PC-9 (cell line): ENCODE results near the gene TNFAIP3. TPM values are rescaled to one million over a fixed set of nuclear protein-coding genes. Genes with fewer than 3 reads are reported as not detected.

Experiments
- BruUV-seq: library from RNA; stranded (reverse); fragments of 400-500 nt; replicated peaks from 2 replicates; lab custom pipeline; 2021; lab: Mats Ljungman, UMichigan
- CTCF ChIA-PET: fragments of 300-600 bp; sonication (Branson Sonifier 250); formaldehyde crosslinking; loops from one replicate; lab custom pipeline; 2022; ENCODE audit warnings: antibody characterized with exemption; lab: Charles Lee
- POLR2A ChIA-PET: fragments of 300-600 bp; sonication (Branson Sonifier 250); formaldehyde crosslinking; loops from one replicate; lab custom pipeline; 2022; ENCODE audit warnings: antibody characterized with exemption; ENCODE audit not compliant: unreplicated experiment; lab: Charles Lee
- DNase-seq, 2 experiments: peaks; one replicate each; pipeline versions ENCODE4 v3.0.0 to v3.0.0-alpha.2; 2015 to 2022; ENCODE audit warnings: mixed read lengths in 1 of 2
- H2AFZ ChIP-seq: fragments of 200-600 bp; sonication (generic); 2 replicates; pipeline ENCODE4 v1.8.1; 2017; ENCODE audit warnings: antibody characterized with exemption
- H3F3A ChIP-seq: fragments of 200-600 bp; sonication (generic); 2 replicates; pipeline ENCODE4 v1.8.1; 2017; ENCODE audit warnings: antibody characterized with exemption, mild to moderate bottlenecking, low read depth; ENCODE audit not compliant: insufficient read depth
- H3K27ac ChIP-seq: fragments of 200-600 bp; sonication (generic); 2 replicates; pipeline ENCODE4 v1.6.1; 2016; ENCODE audit warnings: mixed run types
- H3K27me3 ChIP-seq: fragments of 200-600 bp; sonication (generic); 2 replicates; pipeline ENCODE4 v1.6.1; 2016; ENCODE audit warnings: low read depth, mixed run types; ENCODE audit not compliant: insufficient read depth
- H3K36me3 ChIP-seq: fragments of 200-600 bp; sonication (generic); 2 replicates; pipeline ENCODE4 v1.6.1; 2016; ENCODE audit warnings: low read depth, mixed run types
- H3K4me1 ChIP-seq: fragments of 200-600 bp; sonication (generic); replicated peaks from 2 replicates; pipeline ENCODE4 v1.6.1; 2016; ENCODE audit warnings: mixed run types; ENCODE audit not compliant: insufficient read depth
- H3K4me2 ChIP-seq: fragments of 200-600 bp; sonication (generic); 2 replicates; pipeline ENCODE4 v1.6.1; 2017; ENCODE audit warnings: mixed run types
- H3K4me3 ChIP-seq: fragments of 200-600 bp; sonication (generic); 2 replicates; pipeline ENCODE4 v1.6.1; 2016; ENCODE audit warnings: mixed run types
- H3K79me2 ChIP-seq: fragments of 200-600 bp; sonication (generic); 2 replicates; pipeline ENCODE4 v1.6.1; 2017; ENCODE audit warnings: low read depth, mixed run types
- H3K9me2 ChIP-seq: fragments of 200-600 bp; sonication (generic); 2 replicates; pipeline ENCODE4 v1.8.1; 2017; ENCODE audit warnings: mild to moderate bottlenecking; ENCODE audit not compliant: insufficient read depth
- H3K9me3 ChIP-seq: fragments of 200-600 bp; sonication (generic); 2 replicates; pipeline ENCODE4 v1.8.1; 2016; ENCODE audit warnings: low read depth; ENCODE audit not compliant: insufficient read depth
- H4K20me1 ChIP-seq: fragments of 200-600 bp; sonication (generic); 2 replicates; pipeline ENCODE4 v1.8.1; 2017; ENCODE audit not compliant: insufficient read depth
- EZH2 ChIP-seq: fragments of 200-600 bp; sonication (generic); IDR thresholded peaks from 2 replicates; pipeline ENCODE4 v1.8.0; 2017; ENCODE audit warnings: antibody characterized with exemption, low read depth
- intact Hi-C: fragments of 100-400 bp; cut with micrococcal nuclease; formaldehyde crosslinking; loops from one replicate; pipeline ENCODE4 v1.10.0; 2022; ENCODE audit not compliant: unreplicated experiment
- total RNA-seq: library from RNA; stranded (reverse); gene quantifications from 2 replicates; pipeline ENCODE4 v1.2.3, GENCODE V29; 2021
- TF ChIP-seq, protein P1 (sequence below): fragments of 200-600 bp; sonication (generic); conservative IDR thresholded peaks from 2 replicates; pipeline ENCODE4 v1.6.1; 2017; ENCODE audit warnings: mixed run types, antibody characterized with exemption, mild to moderate bottlenecking, moderate library complexity

The TNFAIP3 gene
- total RNA-seq, 1 experiment from 2014 or later = 7.8 TPM

- no peak for DNase-seq
- no peaks in the 10 kb centered on the region for H3K27me3 ChIP-seq
- H3K4me1 ChIP-seq = peaks cover 2% of the 10 kb centered on the region
- H3K9me2 ChIP-seq = no peaks in the 10 kb centered on the region
- no peak overlapping the region for H3K4me3 ChIP-seq
- peaks cover 34% of the 10 kb centered on the region for H3K36me3 ChIP-seq
- CTCF ChIA-PET = no interaction called here
- H3K4me2 ChIP-seq = no peak overlapping the region
- intact Hi-C loops = no loop called here
- no peaks in the 10 kb centered on the region for H4K20me1 ChIP-seq
- no peak overlapping the region for H3K27ac ChIP-seq
- H3K79me2 ChIP-seq = no peaks in the 10 kb centered on the region; the same call in 1 of the 2 replicates
- POLR2A ChIA-PET = no interaction called here
- H2AFZ ChIP-seq = no peak overlapping the region
- no TSS peak for BruUV-seq
- TF ChIP-seq, protein P1, sequence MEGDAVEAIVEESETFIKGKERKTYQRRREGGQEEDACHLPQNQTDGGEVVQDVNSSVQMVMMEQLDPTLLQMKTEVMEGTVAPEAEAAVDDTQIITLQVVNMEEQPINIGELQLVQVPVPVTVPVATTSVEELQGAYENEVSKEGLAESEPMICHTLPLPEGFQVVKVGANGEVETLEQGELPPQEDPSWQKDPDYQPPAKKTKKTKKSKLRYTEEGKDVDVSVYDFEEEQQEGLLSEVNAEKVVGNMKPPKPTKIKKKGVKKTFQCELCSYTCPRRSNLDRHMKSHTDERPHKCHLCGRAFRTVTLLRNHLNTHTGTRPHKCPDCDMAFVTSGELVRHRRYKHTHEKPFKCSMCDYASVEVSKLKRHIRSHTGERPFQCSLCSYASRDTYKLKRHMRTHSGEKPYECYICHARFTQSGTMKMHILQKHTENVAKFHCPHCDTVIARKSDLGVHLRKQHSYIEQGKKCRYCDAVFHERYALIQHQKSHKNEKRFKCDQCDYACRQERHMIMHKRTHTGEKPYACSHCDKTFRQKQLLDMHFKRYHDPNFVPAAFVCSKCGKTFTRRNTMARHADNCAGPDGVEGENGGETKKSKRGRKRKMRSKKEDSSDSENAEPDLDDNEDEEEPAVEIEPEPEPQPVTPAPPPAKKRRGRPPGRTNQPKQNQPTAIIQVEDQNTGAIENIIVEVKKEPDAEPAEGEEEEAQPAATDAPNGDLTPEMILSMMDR = no peak
- TF ChIP-seq EZH2 = no peak
- no peaks in the 10 kb centered on the region for H3K9me3 ChIP-seq
- peaks cover 34% of the 10 kb centered on the region for H3F3A ChIP-seq
These were observed 12.2 kb downstream of the TNFAIP3 start for GRCh38 chr6:137879299-137879698.

GRCh38 chr6:137879885-137880745 is 13.1 kb downstream of the TNFAIP3 start:
- Histone ChIP-seq H3K4me2 (no peak overlapping the region), H3K9me3 (no peaks in the 10 kb centered on the region), H2AFZ (no peak overlapping the region), H3K36me3 (peaks cover 32% of the 10 kb centered on the region), H3K9me2 (no peaks in the 10 kb centered on the region), H3K4me1 (no peaks in the 10 kb centered on the region), H3F3A (peaks cover 35% of the 10 kb centered on the region), H3K4me3 (no peak overlapping the region), H3K79me2 (no peaks in the 10 kb centered on the region), H3K27me3 (no peaks in the 10 kb centered on the region), H4K20me1 (no peaks in the 10 kb centered on the region), H3K27ac (no peak overlapping the region)
- no peak for DNase-seq
- CTCF ChIA-PET = no interaction called here
- TF ChIP-seq EZH2 = no peak
- TF ChIP-seq, protein P1 = no peak
- POLR2A ChIA-PET = no interaction called here
- no TSS peak for BruUV-seq
- intact Hi-C loops = no loop called here

GRCh38 chr6:137880746-137881521 is 13.9 kb downstream of the TNFAIP3 start:
- DNase-seq = no peak
- ChIA-PET POLR2A (no interaction called here), CTCF (no interaction called here)
- no peaks in the 10 kb centered on the region for H3K79me2 ChIP-seq
- no peak overlapping the region for H3K27ac ChIP-seq
- no peaks in the 10 kb centered on the region for H3K27me3 ChIP-seq
- peaks cover 25% of the 10 kb centered on the region for H3K36me3 ChIP-seq
- H3F3A ChIP-seq = peaks cover 35% of the 10 kb centered on the region
- H3K9me3 ChIP-seq = 0 out of 2 replicates have a peak, but pooled peaks cover 1% of the 10 kb centered on the region
- H3K4me3 ChIP-seq = no peak overlapping the region
- no peak for TF ChIP-seq EZH2
- TF ChIP-seq, protein P1 = no peak
- no peak overlapping the region for H3K4me2 ChIP-seq
- H3K4me1 ChIP-seq = no peaks in the 10 kb centered on the region
- no peaks in the 10 kb centered on the region for H3K9me2 ChIP-seq
- H4K20me1 ChIP-seq = no peaks in the 10 kb centered on the region
- intact Hi-C loops = no loop called here
- H2AFZ ChIP-seq = no peak overlapping the region
- no TSS peak for BruUV-seq
